Peyer's patch (tissue), 4 donors: ENCODE data around the gene SMAD3. TPM values are rescaled to one million over a fixed set of nuclear protein-coding genes. Genes with fewer than 3 reads are reported as not detected.

ENCODE experiments used
- DNase-seq, 3 donors: peaks; one replicate each; pipeline ENCODE4 v3.0.0-alpha.2; 2017 to 2019
- H3K27ac ChIP-seq, 4 donors: fragments of 200-600 bp; sonication (generic); one replicate each; pipeline ENCODE4 v1.5.1; 2016 to 2019
- H3K27me3 ChIP-seq, 2 donors: fragments of 200-600 bp; sonication (generic); one replicate each; pipeline ENCODE4 v1.5.1; 2019
- H3K36me3 ChIP-seq, 3 donors: fragments of 200-600 bp; sonication (generic); one replicate each; pipeline ENCODE4 v1.5.1; 2016 to 2019
- H3K4me1 ChIP-seq, 4 donors: fragments of 200-600 bp; sonication (generic); one replicate each; pipeline ENCODE4 v1.5.1; 2016 to 2019
- H3K4me3 ChIP-seq, 4 donors: fragments of 200-600 bp; sonication (generic); 1 replicate in 3 of 4; 2 replicates in 1 of 4; pipeline ENCODE4 v1.5.1; 2016 to 2019; ENCODE audit warnings: mild to moderate bottlenecking in 1 of 4
- H3K9me3 ChIP-seq, 4 donors: fragments of 200-600 bp; sonication (generic); one replicate each; pipeline ENCODE4 v1.5.1; 2016 to 2019; ENCODE audit warnings: mild to moderate bottlenecking in 1 of 4
- CTCF ChIP-seq, 6 experiments: fragments of 450-650 bp in 4 of 6; fragments of 200-600 bp in 2 of 6; sonication (generic) in 1 of 6; IDR thresholded peaks; one replicate each; pipeline ENCODE4 v1.5.1; 2017 to 2019; ENCODE audit warnings: antibody characterized with exemption in 6 of 6, mild to moderate bottlenecking in 3 of 6, moderate library complexity in 1 of 6
- POLR2A ChIP-seq, 2 donors: fragments of 450-650 bp; IDR thresholded peaks; one replicate each; pipeline ENCODE4 v1.5.1; 2017; ENCODE audit warnings: antibody characterized with exemption in 2 of 2, mild to moderate bottlenecking in 2 of 2, moderate library complexity in 2 of 2
- total RNA-seq, 4 donors: library from RNA; depleted of rRNA; stranded (reverse); fragments of >200 nt; gene quantifications; one replicate each; pipeline ENCODE4 v1.1.0, GENCODE V29; 2016

Gene SMAD3
- total RNA-seq, 4 donors from 2014 or later: 43.7 to 80.0 (median 60.2) TPM

GRCh38 chr15:67059127-67059553 lies 6.3 kb upstream of the SMAD3 start:
- H3K9me3 ChIP-seq: no peaks in the 10 kb centered on the region
- no peaks in the 10 kb centered on the region for H3K27me3 ChIP-seq
- DNase-seq: peak in 2 of 3 donors; percentile 81 to 85
- H3K36me3 ChIP-seq: no peaks in the 10 kb centered on the region
- H3K4me3 ChIP-seq: peak overlapping the region in 2 of 4 donors; percentile 35 to 50
- TF ChIP-seq CTCF (IDR thresholded peaks at IDR 0.05) (no peak), POLR2A (IDR thresholded peaks at IDR 0.05) (no peak)
- H3K27ac ChIP-seq: peak overlapping the region in 2 of 4 donors; percentile 55 to 73
- peaks cover 0 to 22% (median 0%) of the 10 kb centered on the region in 4 donors for H3K4me1 ChIP-seq

DNA sequence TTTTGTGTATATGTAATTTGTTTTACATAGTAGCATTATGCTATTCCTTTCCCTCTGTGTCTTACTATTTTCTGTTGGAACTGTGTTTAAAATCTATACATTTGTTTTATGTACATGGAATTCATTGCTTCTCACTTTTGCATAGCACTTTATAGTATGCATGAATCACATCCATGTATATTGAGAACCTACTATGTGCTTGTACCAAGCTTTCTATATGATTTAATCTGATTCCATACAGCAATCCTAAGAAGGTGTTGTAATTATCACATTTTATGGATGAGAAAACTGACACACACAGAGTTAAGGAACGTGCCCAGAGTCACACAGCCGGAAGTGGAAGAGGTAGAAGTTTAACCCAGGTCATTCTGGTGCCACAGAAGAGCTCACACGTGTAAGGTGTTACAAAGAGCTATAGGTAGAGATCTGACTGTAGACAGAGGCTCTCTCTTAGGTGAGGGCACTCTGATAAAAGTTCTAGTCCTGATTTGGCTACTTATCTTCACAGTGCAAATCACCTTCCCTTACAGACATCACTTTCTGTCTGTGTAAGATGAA lies 3.5 kb upstream of the SMAD3 start:
- Histone ChIP-seq H3K9me3 (no peaks in the 10 kb centered on the region), H3K4me1 (peaks cover 0 to 22% (median 4%) of the 10 kb centered on the region in 4 donors), H3K36me3 (no peaks in the 10 kb centered on the region), H3K4me3 (no peak overlapping the region), H3K27me3 (no peaks in the 10 kb centered on the region), H3K27ac (peak overlapping the region in 3 of 4 donors; percentile 91 to 98 (median 95))
- no peak for DNase-seq
- TF ChIP-seq CTCF (IDR thresholded peaks at IDR 0.05): no peak
- no peak for TF ChIP-seq POLR2A (IDR thresholded peaks at IDR 0.05)

GRCh38 chr15:67062369-67062985 lies 2.9 kb upstream of the SMAD3 start:
- peak in 1 of 3 donors; percentile 59 for DNase-seq
- Histone ChIP-seq H3K36me3 (no peaks in the 10 kb centered on the region), H3K4me3 (no peak overlapping the region), H3K27ac (peak overlapping the region; percentile 91 to 98 (median 93)), H3K4me1 (peaks cover 0 to 24% (median 4%) of the 10 kb centered on the region in 4 donors), H3K27me3 (no peaks in the 10 kb centered on the region), H3K9me3 (no peaks in the 10 kb centered on the region)
- TF ChIP-seq POLR2A (IDR thresholded peaks at IDR 0.05) (no peak), CTCF (IDR thresholded peaks at IDR 0.05) (peak in 2 of 6 experiments; percentile 14 to 37)

DNA sequence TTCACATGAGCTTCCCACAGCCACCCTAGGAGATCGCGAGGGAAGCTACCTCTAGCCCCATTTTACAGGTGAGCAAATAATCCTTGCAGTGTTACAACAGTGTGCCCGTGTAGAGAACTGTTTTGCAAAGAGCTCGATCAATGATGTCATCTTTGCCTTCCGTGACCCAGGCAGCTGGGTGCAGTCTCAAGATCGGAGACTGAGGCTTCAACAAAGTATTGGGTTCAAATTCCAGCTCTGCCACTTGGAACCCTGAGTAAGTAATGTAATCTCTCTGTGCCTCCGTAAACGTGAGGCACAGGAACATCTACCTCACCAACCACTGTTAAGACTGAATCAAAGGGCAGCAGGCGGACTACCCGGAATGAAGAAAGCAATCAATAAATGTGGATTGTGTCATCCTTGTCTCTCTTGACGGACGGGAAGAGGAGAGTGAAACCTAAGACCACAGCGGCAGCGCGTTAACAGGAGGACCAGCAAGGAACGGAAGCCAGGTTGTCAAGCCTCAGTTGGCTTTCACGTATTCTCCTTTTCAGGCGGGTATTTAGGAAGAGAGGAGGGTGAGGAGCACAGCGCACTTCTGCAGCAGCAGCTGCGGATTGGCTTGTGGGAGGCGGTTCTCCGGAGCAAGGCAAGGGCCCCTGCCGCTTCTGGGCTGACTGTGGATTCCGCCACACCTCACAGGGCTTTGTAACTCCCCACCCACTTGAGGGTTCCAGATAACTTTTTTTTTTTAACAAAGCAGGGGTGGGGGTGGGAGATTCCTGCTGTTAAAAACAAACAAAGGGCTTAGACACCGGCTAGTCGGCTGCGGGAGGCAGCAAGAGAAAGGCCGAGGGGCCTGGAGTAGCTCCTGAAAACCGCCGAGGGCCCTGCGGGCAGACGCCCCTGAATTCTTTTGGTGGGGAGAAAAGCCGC lies 1.5 kb upstream of the SMAD3 start:
- Histone ChIP-seq H3K9me3 (no peaks in the 10 kb centered on the region), H3K36me3 (no peaks in the 10 kb centered on the region), H3K27ac (peak overlapping the region; percentile 91 to 98 (median 93)), H3K4me1 (peaks cover 0 to 39% (median 7%) of the 10 kb centered on the region in 4 donors), H3K4me3 (peak overlapping the region; percentile 73 to 90 (median 87)), H3K27me3 (no peaks in the 10 kb centered on the region)
- DNase-seq: peak; percentile 72 to 81 (median 79)
- no peak for TF ChIP-seq CTCF (IDR thresholded peaks at IDR 0.05)
- peak; percentile 81 to 84 for TF ChIP-seq POLR2A (IDR thresholded peaks at IDR 0.05)
